Hepatocyte (in vitro differentiated cells): ENCODE results near the gene ABTB1.

Source experiments
- CTCF ChIP-seq: fragments of 200-600 bp; sonication (generic); IDR thresholded peaks from 2 replicates; pipeline ENCODE4 v1.5.1; 2016; ENCODE audit warnings: antibody characterized with exemption, mild to moderate bottlenecking; ENCODE audit not compliant: poor library complexity
- EZH2 ChIP-seq: fragments of 200-600 bp; sonication (generic); IDR thresholded peaks from 2 replicates; pipeline ENCODE4 v1.6.1; 2016; ENCODE audit warnings: antibody characterized with exemption, mild to moderate bottlenecking, borderline replicate concordance

DNA sequence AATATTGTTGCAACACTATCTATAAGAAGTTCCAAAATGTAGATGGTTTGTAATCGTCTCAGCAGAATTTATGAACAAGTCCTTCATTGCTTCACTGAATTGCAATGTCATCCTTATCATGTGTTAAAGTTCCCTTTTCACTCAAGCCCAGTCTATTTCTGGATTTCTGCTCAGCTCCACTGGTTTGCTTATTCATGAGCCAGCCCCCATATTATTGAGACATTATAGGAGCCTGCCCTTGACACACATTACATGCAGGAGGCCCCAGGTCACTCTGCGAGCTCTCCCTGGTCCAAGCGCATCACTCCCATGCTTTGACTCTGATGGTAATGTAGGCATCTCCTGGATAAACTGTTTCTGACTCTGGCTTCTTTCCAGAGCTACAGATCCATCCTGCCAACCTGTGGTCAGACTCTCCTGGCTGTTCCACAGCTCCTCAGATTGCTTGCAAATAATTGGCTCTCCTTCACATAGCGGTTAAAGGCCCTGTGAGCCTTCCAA, 56.9 kb downstream of the ABTB1 start:
- TF ChIP-seq CTCF (no peak), EZH2 (no peak)
